Measurements from ENCODE around the gene ZFP92. TPM values are rescaled to one million over a fixed set of nuclear protein-coding genes. Genes with fewer than 3 reads are reported as not detected.
"Not testable (repeated sequence)": the region's sequence is repeated elsewhere in the genome, so short reads cannot be mapped to it uniquely, and the experiment has no call there.

Gene ZFP92
- total RNA-seq, 1 donor from 2014 or later, result 0.59 TPM

DNA sequence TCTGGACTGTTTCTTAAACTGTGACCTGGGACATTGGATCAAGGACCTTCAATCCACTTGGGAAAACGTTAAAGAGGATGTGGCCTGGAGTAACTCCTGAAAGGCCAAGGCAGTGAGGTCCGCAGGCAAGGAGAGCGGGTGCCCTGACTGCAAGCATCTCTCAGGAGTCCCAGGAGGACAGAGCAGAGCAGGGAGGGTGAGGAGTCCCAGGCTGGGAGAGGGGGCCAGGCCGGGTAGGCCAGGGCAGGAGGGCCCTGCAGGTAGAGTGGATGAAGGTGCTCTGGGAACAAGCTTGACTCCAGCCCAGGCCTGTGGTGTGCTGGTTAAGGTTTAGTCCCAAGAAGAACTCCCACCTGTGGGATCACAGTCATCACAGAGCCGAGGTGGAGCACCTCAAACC, 23.9 kb upstream of the ZFP92 start:
- DNase-seq, result no peak

DNA sequence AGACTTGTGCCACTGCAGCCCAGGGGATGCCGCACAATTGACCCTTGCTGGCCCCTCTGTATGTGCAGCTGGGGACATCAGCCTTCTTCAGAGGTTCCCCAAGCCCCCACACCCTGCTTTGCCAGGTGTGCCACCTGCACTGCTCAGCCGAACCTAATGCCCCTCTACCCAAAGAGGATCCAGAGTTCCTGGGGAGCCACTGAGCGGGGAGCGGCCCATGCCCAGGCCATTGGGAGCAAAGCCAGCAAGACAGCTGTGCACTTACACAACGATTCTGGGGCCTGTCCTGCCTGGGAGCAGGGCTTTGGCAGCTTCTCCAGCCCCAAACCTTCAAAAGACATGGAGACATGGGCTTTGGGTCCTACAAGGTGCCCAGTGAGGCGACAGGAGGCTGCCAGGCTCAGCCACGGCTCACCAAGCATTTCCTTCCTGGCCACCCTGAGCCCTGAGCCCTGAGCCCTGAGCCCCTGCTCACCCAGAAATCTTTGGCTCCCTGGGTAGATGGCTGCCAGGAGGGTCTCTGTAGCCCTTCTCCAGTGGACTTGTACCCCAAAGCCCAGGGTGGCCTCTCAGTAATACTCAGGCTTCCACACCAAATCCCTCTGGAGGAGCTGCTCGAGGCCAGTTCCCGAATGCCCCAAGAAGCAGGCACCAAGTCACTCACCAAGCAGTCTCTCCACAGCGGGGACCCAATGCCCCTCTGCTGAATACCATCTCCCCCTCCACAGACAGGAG, 23.1 kb upstream of the ZFP92 start:
- DNase-seq, result no peak

DNA sequence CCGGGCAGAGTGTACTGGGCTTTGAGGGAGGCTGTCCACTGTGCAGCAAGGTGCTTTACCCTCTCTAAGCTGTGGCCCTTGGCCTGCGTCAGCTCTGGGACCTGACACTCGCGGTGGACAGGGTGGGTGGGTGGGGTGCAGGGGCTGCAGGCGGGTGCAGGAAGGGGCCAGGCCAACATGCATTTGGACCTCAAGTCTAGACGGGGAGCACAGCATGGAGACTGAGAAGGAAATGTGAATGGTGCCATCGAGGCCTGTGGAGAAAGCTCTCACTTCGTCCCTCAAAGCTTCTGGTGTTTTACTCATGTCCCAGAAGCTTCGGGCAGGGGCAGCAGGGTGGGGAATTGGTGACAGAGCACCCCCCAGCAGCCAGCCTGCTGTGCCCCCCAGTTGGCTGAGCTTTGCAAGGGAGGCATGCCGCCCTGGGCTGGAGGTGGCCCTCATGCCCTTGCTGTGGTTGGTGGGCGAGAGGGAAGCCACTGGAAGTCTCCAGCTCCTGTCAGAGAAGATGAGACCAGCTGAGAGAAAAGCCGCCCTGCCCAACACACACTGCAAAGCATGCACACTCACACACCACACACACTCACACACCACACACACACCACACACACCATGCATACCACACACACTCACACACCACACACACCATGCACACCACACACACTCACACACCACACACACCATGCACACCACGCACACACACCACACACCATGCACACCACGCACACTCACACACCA, 22.4 kb upstream of the ZFP92 start:
- no peak for DNase-seq

DNA sequence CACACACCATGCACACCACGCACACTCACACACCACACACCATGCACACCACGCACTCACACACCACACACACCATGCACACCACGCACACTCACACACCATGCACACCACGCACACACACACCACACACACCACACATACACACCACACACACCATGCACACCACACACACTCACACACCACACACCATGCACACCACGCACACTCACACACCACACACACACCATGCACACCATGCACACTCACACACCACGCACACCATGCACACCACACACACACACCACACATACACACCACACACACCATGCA, 21.9 kb upstream of the ZFP92 start:
- DNase-seq, result not testable (repeated sequence)

DNA sequence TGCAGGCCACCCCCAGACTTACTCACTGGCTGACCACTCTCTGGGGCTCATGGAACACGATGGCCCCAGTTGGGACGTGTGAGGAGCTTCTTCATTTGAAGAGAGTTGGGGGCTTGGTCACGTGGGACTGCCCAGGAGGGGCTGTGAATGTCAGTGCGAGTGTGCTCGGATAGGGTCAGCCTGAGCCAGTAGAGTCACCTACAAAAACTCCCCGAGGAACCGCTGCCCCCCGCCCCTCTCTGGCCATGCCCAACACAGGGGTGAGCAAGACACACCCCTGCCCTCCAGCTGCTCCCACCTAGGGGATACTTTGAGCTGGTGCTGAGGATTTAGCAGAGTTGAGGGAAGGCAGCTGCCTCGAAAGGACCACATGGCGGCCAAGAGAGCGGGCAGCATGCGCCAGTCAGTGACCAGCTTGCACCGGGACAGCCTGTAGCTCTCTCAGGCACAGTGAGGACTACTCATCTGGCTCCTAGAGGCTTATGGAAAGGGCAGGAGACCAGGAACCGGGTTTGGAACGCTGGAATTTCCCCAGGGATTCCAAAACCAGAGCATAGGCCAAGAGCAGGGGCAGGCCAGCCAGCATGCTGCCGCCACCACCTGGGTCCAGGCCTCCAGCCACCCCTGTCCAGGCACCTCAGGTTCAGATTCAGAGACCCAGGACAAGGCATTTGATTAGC, 18.5 kb upstream of the ZFP92 start:
- no peak for DNase-seq

DNA sequence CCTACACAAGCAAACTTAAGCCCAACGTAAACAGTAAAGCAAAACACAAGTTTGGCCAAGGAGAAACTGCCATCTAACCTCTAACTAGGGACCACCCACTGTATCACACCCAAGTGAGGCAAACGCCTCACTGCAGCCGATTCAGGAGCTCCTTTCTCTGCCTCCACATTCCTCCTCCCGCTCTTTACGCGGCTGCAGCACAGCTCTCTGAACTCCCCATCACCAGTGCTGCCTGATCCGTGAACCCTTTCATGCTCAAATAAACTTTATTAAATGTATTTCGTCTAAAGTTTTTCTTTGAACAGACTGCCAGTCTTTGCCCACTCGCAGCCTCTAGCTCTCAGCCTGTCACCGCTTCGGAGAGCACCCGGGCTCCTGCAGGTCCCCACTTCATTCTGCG, 16.7 kb upstream of the ZFP92 start:
- DNase-seq, result no peak

DNA sequence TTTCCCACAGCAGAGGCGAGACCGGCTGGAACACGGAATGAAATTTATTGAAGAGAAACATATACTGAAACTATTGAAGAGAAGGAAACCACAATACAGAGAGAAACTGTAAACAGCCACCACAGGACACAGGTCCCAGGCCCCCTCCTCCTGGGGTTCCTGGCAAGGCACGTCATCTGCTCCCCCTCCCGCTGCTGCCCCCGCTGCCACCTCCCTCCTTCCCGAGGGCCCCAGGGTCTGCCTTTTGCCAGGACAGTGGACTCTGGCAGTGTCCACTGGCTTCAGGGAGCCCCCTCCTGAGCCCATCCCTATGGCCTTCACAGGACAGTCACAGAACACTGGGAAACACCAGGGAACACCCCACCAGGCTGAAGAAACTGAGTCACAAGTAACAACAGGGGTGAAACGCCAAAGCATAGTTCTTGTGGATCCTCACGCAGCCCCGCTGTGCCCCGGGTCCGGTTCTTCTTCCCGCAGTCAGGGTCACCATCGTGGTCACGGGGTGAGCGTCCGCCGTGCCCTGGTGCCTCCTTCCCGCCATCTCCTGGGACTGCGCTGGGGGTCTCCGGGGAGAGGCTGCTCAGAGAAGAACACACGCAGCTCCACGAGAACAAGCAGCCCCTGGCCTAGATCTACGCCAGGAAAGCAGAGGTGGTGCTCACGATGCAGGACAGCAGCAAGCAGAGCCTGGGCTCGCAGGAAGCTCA, 15.5 kb upstream of the ZFP92 start:
- DNase-seq, result no peak

DNA sequence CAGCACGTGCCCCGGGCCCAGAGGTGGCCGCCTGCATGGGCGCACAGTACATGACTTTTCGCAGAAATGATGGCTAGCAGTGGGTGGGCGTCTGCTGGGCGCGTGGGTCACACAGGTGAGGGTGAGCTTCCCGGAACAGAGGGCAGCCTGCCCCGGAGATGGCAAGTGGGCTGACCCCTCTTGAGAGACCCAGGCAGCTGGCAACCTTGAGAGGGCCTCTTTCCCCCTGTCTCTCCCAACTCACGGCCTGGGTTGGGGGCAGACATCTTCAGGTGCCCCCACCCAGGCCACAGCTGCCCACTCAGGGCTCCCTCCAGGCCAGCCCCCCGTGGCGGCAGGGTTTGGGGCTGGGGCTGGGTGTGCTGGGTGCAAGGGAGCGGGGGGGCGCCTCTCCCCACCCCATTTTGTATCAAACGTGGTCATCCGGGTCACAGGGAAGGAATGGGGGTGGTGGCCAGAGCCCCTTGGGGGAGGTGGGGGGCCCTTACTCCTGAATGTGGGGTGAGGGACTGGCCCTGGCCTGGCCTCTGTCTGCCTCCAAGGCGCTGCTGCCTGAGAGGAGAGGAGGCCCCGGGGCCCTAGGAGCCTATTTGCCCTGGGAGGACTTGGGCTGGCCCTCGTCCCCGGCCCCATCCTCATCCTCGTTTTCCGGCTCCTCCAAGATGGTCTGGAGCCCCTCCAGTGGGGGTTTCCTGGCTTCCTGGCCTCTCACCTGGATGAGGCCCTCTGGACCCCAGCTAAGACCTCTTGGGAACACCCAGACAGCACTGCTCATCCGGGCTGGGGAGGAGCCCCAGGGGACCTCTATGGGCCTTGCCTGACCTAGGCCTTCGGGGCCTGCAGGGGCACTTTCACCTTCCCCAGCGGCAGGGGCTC, 14.7 kb upstream of the ZFP92 start:
- no peak for DNase-seq

DNA sequence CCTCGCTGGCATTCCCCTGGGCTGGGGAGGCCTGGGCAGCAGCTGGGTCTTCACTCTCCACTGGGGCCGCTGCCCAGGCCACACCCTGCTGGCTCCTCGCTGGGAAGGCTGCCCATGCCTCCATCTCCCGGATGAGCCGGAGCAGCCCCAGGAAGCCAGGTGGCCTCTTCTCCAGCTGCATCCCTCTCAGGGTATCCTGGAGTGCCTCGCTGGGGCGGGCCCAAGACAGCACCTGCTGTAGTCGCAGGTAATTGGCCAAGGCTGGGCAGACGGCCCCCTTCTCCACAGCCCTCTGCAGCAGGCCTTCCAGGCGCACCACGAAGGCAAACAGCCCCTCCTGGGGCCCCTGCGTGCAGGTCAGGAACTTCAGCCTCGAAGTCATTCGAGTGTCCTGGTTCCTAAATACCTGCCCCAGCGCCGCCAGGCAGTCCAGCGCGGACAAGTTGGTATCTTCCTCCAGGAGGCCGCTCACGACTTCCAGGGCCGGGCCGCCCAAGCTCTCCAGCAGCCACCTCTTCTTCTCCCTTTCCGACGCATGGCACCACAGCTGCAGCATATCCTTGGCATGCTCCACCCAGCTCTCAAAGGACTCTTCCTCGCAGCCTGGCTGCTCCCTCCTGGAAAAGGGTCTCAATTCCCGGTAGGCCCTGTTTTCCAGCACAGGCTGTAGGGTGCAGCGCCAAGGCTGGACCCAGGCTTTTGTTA, 13.9 kb upstream of the ZFP92 start:
- no peak for DNase-seq

DNA sequence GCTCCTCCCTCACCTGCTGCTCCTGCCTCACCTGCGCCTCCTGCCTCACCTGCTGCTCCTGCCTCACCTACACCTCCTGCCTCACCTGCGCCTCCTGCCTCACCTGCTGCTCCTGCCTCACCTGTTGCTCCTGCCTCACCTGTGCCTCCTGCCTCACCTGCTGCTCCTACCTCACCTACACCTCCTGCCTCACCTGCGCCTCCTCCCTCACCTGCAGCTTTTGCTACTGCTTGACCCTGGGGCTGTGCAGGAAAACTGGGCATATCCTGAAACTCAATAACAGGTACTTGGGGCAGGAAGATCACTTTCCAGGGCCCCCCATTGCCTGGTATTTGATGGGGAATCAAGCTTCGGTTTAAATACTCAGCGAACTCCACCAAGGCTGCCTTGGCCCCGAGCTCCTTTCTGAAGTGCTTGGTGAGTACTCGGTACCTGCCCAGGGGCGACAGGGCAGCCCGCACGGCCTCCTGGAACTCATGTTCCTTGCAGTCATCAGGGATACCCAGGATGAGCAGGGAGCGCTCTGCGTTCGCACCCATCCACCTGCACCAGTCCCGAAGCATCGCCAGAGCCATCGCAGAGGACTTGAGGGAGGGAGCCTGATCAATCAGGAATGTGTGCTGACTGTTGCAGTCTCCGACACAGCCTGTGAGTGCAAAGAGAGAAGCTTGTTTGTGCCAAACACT, 12.9 kb upstream of the ZFP92 start:
- no peak for DNase-seq

DNA sequence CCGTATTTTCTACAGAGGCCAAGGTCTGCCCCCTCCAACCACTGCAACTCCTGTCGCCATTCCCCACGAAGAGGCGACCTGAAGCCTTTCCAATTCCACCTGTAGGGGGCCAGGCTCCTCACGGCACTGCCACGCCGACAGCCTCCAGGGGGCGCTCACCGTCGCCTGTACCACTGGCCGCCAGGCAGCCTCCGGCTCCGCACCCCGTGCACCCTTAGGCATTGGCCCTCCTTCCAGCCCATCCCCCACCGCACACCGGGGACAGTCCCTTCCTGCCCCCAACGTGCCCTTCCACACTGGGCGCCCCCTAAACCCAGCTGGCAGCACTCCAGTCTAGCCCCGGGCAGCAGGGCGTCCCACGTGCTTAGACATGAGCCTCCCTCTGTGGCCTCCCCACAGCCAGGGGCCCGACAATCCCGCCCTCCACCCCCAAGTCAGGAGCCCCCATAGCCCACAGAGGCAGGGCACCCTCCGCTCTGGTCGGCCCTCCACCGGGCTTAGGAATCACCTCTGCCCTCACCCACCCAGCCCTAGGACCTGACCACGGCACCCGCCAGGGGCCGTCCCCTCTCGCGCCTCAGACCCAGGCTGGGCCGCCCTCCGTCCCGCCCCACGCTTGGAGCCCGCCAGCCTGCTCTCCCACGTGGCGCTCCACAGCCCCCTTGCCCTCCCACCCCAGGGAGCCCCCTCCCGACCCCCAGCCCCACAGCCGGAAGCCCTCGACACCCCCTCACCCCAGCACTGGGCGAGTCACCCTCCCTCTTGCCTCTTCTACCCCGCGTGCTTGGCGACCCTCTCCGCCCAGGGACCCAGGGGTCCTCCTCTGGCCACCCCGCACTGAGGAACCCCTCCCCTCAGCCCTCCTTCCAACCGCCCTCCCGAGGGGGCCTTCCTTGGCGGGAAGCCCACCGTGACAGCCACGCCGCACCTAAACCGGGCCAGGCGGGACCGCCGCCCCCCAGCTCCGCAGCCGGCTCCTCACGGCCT, 10.8 kb upstream of the ZFP92 start:
- no peak for DNase-seq

DNA sequence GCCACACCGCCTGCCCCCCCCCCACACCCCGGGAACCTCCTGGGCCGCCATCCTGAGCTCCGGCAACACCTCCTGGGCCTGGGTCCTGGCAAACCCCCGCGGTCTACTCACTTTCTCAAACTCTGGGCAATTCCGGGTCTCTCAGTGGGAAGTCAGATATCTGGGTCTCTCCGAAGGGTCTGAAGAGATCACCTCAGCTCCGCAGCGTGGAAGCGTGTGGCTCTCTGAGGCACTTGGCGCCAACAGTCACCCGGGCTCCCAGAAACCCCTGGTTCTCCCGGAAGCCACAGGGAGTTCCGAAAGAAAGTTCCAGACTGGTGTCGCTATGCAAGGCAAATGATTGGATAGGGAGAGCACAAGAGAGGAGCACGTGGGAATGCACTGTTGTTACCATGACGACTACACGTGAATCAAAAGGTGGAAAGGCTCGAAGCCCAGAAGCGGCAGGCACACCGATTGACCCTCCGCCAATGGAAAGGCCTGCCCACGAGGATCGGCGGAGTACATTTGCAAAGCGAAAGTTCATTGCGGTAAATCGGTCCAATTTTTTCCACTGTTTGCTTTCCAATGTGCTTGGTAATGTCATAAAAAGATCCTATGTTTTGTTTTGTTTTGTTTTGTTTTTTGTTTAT, 10.0 kb upstream of the ZFP92 start, which contains the start of gene PNMA6E:
TSS of gene PNMA6E (minus strand) at position 218 of the 632 bp plus-strand sequence. CDS start 2,501 bp downstream, outside the sequence.
- no peak for DNase-seq

DNA sequence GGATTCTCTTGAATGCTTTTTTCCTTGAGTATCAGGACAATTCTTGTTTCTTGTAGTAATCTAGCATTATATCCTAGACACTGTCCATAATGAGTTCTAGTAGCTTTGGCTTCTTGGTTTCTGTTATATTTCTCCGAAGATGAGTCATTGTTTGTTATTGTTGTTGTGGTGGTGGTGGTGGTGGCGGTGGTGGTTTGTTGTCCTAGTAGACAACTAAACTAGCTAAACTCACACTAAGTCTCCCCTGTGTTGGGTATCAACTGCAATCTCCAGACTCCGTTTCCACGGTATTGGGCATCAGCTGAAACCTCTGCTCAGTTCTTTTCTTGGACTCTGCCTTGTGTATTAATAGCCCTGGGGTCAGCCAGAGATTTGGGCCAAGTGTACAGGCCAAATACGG, 6.9 kb upstream of the ZFP92 start:
- DNase-seq, result not testable (repeated sequence)

DNA sequence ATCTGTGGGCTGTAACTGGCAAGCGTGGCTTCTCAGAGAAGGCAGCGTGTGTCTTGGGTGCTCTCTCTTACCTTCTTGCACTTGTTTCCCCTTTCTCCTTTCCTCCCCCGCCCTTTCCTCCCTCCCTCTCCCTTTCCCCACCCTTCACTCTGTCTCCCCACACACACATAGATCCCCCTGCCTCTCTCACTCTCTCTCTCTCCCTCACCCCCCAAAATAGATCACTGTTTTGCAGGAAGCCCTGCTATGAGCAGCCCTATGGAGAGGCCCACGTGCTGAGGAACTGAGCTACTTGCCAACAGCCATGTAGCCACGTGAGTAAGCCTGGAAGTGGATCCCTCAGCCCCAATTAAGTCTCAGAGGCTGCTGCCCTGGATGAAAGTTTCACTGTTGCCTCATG, 5.8 kb upstream of the ZFP92 start:
- no peak for DNase-seq

DNA sequence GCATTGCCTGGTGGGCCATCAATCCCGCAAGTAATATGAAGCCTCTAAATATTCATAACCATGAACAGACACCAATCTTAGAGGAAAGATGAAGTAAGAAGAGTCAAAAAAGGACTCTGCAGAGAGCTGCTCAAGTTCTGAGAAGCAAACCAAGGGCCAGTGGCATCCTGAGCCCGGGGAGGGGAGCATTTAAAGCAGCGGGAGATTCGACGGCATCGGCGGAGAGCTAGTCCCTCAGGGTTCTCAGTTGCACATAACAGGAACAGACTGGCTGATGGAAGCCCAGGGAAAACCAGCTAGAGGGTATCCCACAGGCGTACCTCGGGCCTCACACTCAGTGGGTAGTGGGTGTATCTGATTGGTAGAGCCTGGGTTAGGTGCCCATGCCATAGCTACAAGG, 5.3 kb upstream of the ZFP92 start:
- DNase-seq, result no peak

DNA sequence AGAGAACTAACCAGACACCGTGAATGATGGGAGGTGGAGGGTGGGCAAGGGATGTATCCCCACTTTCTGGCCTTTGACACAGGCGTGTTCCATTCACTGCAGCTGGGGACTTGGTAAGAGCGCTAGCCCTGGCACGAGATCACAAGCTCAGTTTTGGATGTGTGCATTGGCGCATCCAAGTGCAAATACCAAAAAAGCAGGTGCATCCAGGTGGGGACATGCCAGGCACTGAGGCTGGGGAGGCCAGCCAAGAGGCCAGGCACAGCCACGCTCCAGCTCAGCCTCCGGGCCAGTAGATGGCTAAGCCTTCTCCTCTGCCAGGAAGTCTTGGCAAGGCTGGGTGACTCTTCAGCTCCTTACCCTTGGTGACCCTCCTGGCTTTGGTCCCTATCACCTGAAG, 4.4 kb upstream of the ZFP92 start:
- DNase-seq, result no peak

DNA sequence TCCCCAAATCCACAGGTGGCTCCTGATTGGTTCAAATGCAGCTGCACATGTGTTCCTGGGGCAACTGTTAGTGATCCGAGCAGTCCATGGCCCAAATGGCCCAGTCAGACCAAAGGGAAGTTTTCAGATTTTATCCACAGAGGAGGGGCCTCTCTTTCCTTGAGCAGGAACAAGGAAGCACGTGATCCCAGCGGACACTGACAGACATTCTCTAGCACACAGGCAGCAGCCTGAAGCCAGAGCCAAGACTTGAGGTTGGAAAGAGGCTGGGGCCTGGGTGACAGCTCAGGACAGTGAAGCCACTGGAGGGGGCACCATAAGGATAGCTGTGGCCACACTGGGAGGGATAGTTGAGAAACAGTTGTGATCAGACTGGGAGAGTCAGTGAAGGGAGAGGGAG, 3.5 kb upstream of the ZFP92 start:
- DNase-seq, result no peak

DNA sequence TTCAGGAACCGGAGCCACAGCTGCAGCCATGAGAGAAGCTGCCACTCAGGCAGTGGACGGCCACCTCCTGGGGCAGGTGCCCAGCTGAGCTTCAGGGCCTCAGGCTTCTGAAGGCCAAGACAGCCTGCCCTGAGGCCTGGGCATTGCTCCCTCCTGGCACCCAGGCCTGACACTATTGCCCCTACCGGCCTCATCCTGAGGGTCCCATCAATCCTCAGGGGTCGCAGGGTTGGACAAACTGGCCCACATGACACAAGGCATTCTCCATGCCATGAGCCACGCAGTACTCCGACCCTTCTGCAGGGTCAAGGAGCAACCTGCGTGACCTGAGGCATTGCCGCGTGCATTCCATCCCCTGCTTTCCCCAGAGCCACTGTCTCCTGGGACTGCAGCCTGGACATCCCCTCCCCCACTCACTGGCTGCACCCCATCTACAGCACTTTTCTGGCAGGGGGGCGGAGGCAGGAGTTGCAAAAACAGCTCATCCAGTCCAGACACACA, 3.0 kb upstream of the ZFP92 start:
- no peak for DNase-seq
